Endothelial cell of umbilical vein (primary cell): ENCODE data around the gene PUS1. TPM values are rescaled to one million over a fixed set of nuclear protein-coding genes. Genes with fewer than 3 reads are reported as not detected.
A peak's percentile ranks its signal among the peaks of the same experiment; 100 is the strongest.

Source experiments
- BruUV-seq: library from RNA; stranded (reverse); fragments of 400-500 nt; replicated peaks from 2 replicates; lab custom pipeline; 2021; lab: Mats Ljungman, UMichigan
- CTCF ChIA-PET: fragments of 300-600, 350-600 bp; sonication (Branson Sonifier 250); formaldehyde crosslinking; loops from one replicate; lab custom pipeline; 2021; ENCODE audit warnings: antibody characterized with exemption, inconsistent platforms; lab: Charles Lee
- POLR2A ChIA-PET: fragments of 300-600, 350-600 bp; sonication (Branson Sonifier 250); formaldehyde crosslinking; loops from one replicate; lab custom pipeline; 2021; ENCODE audit warnings: antibody characterized with exemption, inconsistent platforms; lab: Charles Lee
- DNase-seq: peaks from one replicate; pipeline ENCODE4 v3.0.0-alpha.2; 2011; ENCODE audit warnings: low read depth, low spot score
- FAIRE-seq: peaks from 2 replicates; lab custom pipeline; 2011; peaks lifted over from hg19 to GRCh38; lab: Jason Lieb, UNC
- H2AFZ ChIP-seq: 2 replicates; pipeline ENCODE4 v1.6.0; 2012; ENCODE audit warnings: low read depth, low read length, control low read depth, inconsistent platforms
- H3K27ac ChIP-seq: 2 replicates; pipeline ENCODE4 v1.5.1; 2011; ENCODE audit warnings: low read depth, mild to moderate bottlenecking, control low read depth, low read length, moderate library complexity; ENCODE audit not compliant: insufficient read depth
- H3K27me3 ChIP-seq, 2 experiments: 2 replicates each; pipeline versions ENCODE4 v1.6.0 to v1.6.1; 2011; ENCODE audit warnings: low read length in 2 of 2, mixed read lengths in 1 of 2; ENCODE audit not compliant: control insufficient read depth in 2 of 2, insufficient read depth in 2 of 2
- H3K36me3 ChIP-seq, 2 experiments: 2 replicates in 1 of 2; 3 replicates in 1 of 2; pipeline ENCODE4 v1.5.1; 2011; ENCODE audit warnings: low read length in 2 of 2, mild to moderate bottlenecking in 1 of 2, moderate library complexity in 1 of 2; ENCODE audit not compliant: control insufficient read depth in 2 of 2, insufficient read depth in 2 of 2; ENCODE audit errors: extremely low read depth in 1 of 2
- H3K4me1 ChIP-seq: 3 replicates; pipeline ENCODE4 v1.5.1; 2011; ENCODE audit warnings: mild to moderate bottlenecking, low read length; ENCODE audit not compliant: control insufficient read depth, insufficient read depth; ENCODE audit errors: extremely low read depth
- H3K4me2 ChIP-seq: 2 replicates; pipeline ENCODE4 v1.6.1; 2011; ENCODE audit warnings: low read length, control low read depth, mixed read lengths; ENCODE audit not compliant: insufficient read depth
- H3K4me3 ChIP-seq, 3 experiments: fragments of 200-600 bp in 1 of 3; sonication (generic), shearing (Covaris generic) in 1 of 3; replicated peaks in 1 of 3; 2 replicates each; pipeline ENCODE4 v1.5.1; 2011 to 2016; ENCODE audit warnings: control low read depth in 3 of 3, low read length in 3 of 3, mild to moderate bottlenecking in 2 of 3, inconsistent platforms in 1 of 3, low read depth in 1 of 3, moderate library complexity in 1 of 3; ENCODE audit not compliant: insufficient read depth in 1 of 3
- H3K79me2 ChIP-seq: 2 replicates; pipeline ENCODE4 v1.6.0; 2012; ENCODE audit warnings: low read length, inconsistent platforms; ENCODE audit not compliant: control insufficient read depth, insufficient read depth
- H3K9ac ChIP-seq: replicated peaks from 2 replicates; pipeline ENCODE3; 2011; ENCODE audit warnings: low read length, control low read depth; ENCODE audit not compliant: insufficient read depth; ENCODE audit errors: extremely low read depth
- H3K9me1 ChIP-seq: replicated peaks from 3 replicates; pipeline ENCODE4 v1.6.0; 2011; ENCODE audit warnings: mild to moderate bottlenecking, low read length; ENCODE audit not compliant: control insufficient read depth, insufficient read depth; ENCODE audit errors: extremely low read depth
- H3K9me3 ChIP-seq: replicated peaks from 2 replicates; pipeline ENCODE4 v1.5.1; 2012; ENCODE audit warnings: low read length, inconsistent platforms; ENCODE audit not compliant: control insufficient read depth, insufficient read depth
- H4K20me1 ChIP-seq: replicated peaks from 2 replicates; pipeline ENCODE3; 2011; ENCODE audit warnings: mild to moderate bottlenecking, low read length; ENCODE audit not compliant: control insufficient read depth, insufficient read depth; ENCODE audit errors: extremely low read depth
- EZH2 ChIP-seq: IDR thresholded peaks from 2 replicates; pipeline ENCODE4 v1.6.1; 2012; ENCODE audit warnings: borderline replicate concordance, low read depth, mild to moderate bottlenecking, moderate library complexity, low read length, inconsistent platforms; ENCODE audit not compliant: severe bottlenecking
- FOS ChIP-seq: IDR thresholded peaks from 2 replicates; pipeline ENCODE4 v1.6.1; 2011; ENCODE audit warnings: mild to moderate bottlenecking, low read length, moderate library complexity, borderline replicate concordance; ENCODE audit not compliant: insufficient read depth
- GATA2 ChIP-seq: IDR thresholded peaks from 2 replicates; pipeline ENCODE4 v1.7.0; 2011; ENCODE audit warnings: low read depth, mild to moderate bottlenecking, moderate library complexity, mixed read lengths, low read length; ENCODE audit not compliant: insufficient read length, insufficient read depth
- JUN ChIP-seq: IDR thresholded peaks from 2 replicates; pipeline ENCODE4 v1.6.1; 2011; ENCODE audit warnings: borderline replicate concordance, low read depth; ENCODE audit not compliant: insufficient read length, insufficient read depth
- MYC ChIP-seq: IDR thresholded peaks from one replicate; pipeline ENCODE4 v1.6.1; 2011; ENCODE audit warnings: mild to moderate bottlenecking, low read depth, low read length
- POLR2A ChIP-seq: IDR thresholded peaks from 2 replicates; pipeline ENCODE4 v1.6.1; 2012; ENCODE audit warnings: low read depth, mild to moderate bottlenecking, control low read depth, low read length
- POLR2AphosphoS5 ChIP-seq: IDR thresholded peaks from 2 replicates; pipeline ENCODE4 v1.6.1; 2012; ENCODE audit warnings: low read depth, mild to moderate bottlenecking, control low read depth, low read length, moderate library complexity; ENCODE audit not compliant: insufficient read depth
- dilution Hi-C: fragments of 300-500 bp; cut with MboI; formaldehyde crosslinking; loops from one replicate; pipeline ENCODE4 v1.15.0; 2019; ENCODE audit warnings: low sequenced_read_pairs; ENCODE audit not compliant: extremely low pct_ligation_motif_present
- intact Hi-C: fragments of 100-400 bp; cut with micrococcal nuclease; formaldehyde crosslinking; loops from one replicate; pipeline ENCODE4 v1.10.0; 2022
- polyA plus RNA-seq, 4 experiments: library from polyadenylated mRNA; depleted of rRNA in 3 of 4; stranded (reverse) in 3 of 4; unstranded in 1 of 4; fragments of >200 nt; gene quantifications; 2 replicates each; pipeline versions ENCODE4 v1.2.1 to v1.2.3, GENCODE V29; 2011 to 2012; ENCODE audit warnings: missing spikeins in 1 of 4
- total RNA-seq: library from RNA; stranded (reverse); gene quantifications from 2 replicates; pipeline ENCODE4 v1.2.3, GENCODE V29; 2021
- TF ChIP-seq, protein P1 (sequence below): IDR thresholded peaks from 2 replicates; pipeline ENCODE4 v1.6.1; 2011; ENCODE audit not compliant: insufficient read depth, insufficient read length

PUS1 gene
- total and polyA plus RNA-seq, 2 donors (not counting 3 experiments of a cell fraction or from before 2014, with no cell fraction given): 33.9 to 52.2 TPM

DNA sequence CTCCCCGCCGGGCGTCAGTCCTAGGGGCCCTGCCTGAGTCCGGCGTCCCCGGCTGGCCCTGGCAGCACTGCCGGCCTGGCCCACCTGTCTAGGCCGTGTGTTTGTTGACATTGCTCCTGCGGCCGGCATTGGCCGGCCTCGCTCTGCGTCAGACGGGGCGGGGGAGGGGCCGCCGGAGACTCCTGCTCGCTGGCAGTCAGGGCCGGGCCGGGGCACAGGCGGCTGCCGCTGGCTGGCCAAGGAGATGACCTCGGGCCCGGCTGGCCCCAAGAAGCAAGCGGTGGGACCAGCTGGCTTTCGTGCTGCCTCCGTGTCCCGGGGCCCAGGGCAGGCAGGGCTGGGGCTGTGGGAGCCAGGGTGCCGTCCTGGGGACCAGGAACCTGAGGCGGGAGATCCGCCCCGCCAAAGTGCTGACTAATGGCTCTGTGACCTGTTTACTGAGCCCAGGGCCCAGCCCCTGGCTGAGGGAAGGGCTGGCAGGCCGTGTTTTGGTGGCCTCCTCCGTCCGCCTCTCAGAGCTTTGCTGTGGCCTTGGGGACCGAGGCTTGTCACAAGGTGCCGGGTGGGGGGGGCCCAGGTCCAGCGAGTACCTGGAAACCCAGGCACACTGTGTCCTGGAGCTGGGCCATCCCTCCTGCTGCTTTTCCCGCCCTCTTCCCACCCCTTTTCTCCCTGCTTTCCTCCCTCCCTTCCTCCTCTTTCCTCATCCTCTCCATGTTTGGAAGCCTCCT, 32.8 kb upstream of the PUS1 start:
- H3K9ac ChIP-seq: peak overlapping the region; percentile 58
- no peaks in the 10 kb centered on the region for H4K20me1 ChIP-seq
- dilution Hi-C loops (no loop called here), intact Hi-C loops (loop anchor here (1.0 to 5.0 kb wide), 4 partner anchors 16 to 1024 kb away; partner anchors contain the start of genes EP400, PUS1 and RAN)
- H3K4me3 ChIP-seq: peak overlapping the region; percentile 19 to 56 (median 52)
- ChIA-PET POLR2A (no interaction called here), CTCF (no interaction called here)
- H3K27me3 ChIP-seq: no peaks in the 10 kb centered on the region
- no TSS peak for BruUV-seq
- peaks cover 0 to 5% of the 10 kb centered on the region in 2 experiments for H3K36me3 ChIP-seq
- no peaks in the 10 kb centered on the region for H3K9me3 ChIP-seq
- TF ChIP-seq, protein P1, sequence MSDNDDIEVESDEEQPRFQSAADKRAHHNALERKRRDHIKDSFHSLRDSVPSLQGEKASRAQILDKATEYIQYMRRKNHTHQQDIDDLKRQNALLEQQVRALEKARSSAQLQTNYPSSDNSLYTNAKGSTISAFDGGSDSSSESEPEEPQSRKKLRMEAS: peak; percentile 12
- TF ChIP-seq MYC: no peak
- peak; percentile 31 for TF ChIP-seq POLR2A
- FAIRE-seq: peak; percentile 82
- no peaks in the 10 kb centered on the region for H3K9me1 ChIP-seq
- H3K4me1 ChIP-seq: peaks cover 9% of the 10 kb centered on the region
- peak overlapping the region; percentile 70 for H3K4me2 ChIP-seq
- H2AFZ ChIP-seq: peak overlapping the region; percentile 62
- peak overlapping the region; percentile 72 for H3K27ac ChIP-seq
- DNase-seq: peak; percentile 93
- H3K79me2 ChIP-seq: peaks cover 4% of the 10 kb centered on the region

DNA sequence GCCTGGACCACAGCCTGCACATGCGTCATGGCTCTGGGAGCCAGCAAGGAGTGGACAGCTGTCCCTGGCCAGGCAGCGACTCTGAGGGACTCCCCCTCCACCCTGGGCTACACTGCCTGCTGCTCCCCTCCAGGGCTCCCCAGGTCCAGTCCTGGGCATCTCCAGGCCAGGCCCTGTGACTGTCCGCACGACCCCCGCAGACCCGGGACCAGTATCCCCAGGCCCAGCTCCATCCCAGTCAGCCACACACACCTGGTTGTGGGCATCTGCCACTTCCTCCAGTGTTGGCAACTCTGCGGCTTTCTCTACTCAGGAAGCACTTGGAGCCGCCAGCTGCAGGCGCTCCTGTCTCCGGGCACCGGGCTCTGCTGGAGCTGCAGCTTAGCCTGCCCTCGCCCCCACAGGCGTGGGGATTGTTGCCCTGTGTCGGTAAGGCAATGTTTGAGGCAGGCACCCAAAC, 32.2 kb upstream of the PUS1 start:
- DNase-seq: no peak
- Histone ChIP-seq H3K4me3 (peak overlapping the region in 1 of 3 experiments; percentile 56), H4K20me1 (no peaks in the 10 kb centered on the region), H3K9me1 (no peaks in the 10 kb centered on the region), H3K27ac (no peak overlapping the region), H3K79me2 (peaks cover 4% of the 10 kb centered on the region), H3K9me3 (no peaks in the 10 kb centered on the region), H3K4me2 (no peak overlapping the region), H3K4me1 (peaks cover 9% of the 10 kb centered on the region), H3K27me3 (no peaks in the 10 kb centered on the region), H3K9ac (no peak overlapping the region), H3K36me3 (peaks cover 0 to 5% of the 10 kb centered on the region in 2 experiments), H2AFZ (no peak overlapping the region)
- dilution Hi-C loops (no loop called here), intact Hi-C loops (loop anchor here (1.0 to 5.0 kb wide), 4 partner anchors 15 to 1025 kb away; partner anchors contain the start of genes EP400, PUS1 and RAN)
- BruUV-seq: no TSS peak
- FAIRE-seq: peak; percentile 55
- ChIA-PET POLR2A (no interaction called here), CTCF (no interaction called here)
- TF ChIP-seq MYC (no peak), POLR2AphosphoS5 (no peak), GATA2 (no peak), FOS (no peak), POLR2A (no peak), JUN (no peak), EZH2 (no peak)
- TF ChIP-seq, protein P1: no peak
